Heart left ventricle (tissue), 16 donors: ENCODE measurements around the gene DCUN1D3. TPM values are rescaled to one million over a fixed set of nuclear protein-coding genes. Genes with fewer than 3 reads are reported as not detected.

Source experiments
- ATAC-seq, 4 donors: fragments of 200-7000 bp; cut with Tn5 transposase; one replicate each; pipeline ENCODE4 v1.9.1; 2020 to 2022; ENCODE audit warnings: moderate library complexity in 4 of 4, mild to moderate bottlenecking in 3 of 4, moderate number of reproducible peaks in 1 of 4
- DNase-seq, 5 donors: peaks; one replicate each; pipeline ENCODE4 v3.0.0-alpha.2; 2020
- H3K27ac ChIP-seq, 12 donors: fragments of 200-600 bp; sonication (generic) in 4 of 12; one replicate each; pipeline versions ENCODE4 v1.5.0 to v1.8.0; 2016 to 2022; ENCODE audit warnings: mild to moderate bottlenecking in 2 of 12
- H3K27me3 ChIP-seq, 9 donors: fragments of 200-600 bp; sonication (generic) in 2 of 9; one replicate each; pipeline versions ENCODE4 v1.5.1 to v1.8.0; 2016 to 2022; ENCODE audit warnings: mild to moderate bottlenecking in 3 of 9
- H3K36me3 ChIP-seq, 9 donors: fragments of 200-600 bp; sonication (generic) in 2 of 9; one replicate each; pipeline versions ENCODE4 v1.5.0 to v1.8.0; 2018 to 2022; ENCODE audit warnings: mild to moderate bottlenecking in 2 of 9
- H3K4me1 ChIP-seq, 12 donors: fragments of 200-600 bp; sonication (generic) in 4 of 12; one replicate each; pipeline versions ENCODE4 v1.5.0 to v1.8.0; 2016 to 2022; ENCODE audit warnings: mild to moderate bottlenecking in 3 of 12
- H3K4me3 ChIP-seq, 12 donors: fragments of 200-600 bp; sonication (generic) in 4 of 12; one replicate each; pipeline versions ENCODE4 v1.5.0 to v1.8.0; 2017 to 2022; ENCODE audit warnings: mild to moderate bottlenecking in 9 of 12, moderate library complexity in 4 of 12
- H3K9me3 ChIP-seq, 12 donors: fragments of 200-600 bp; sonication (generic) in 4 of 12; one replicate each; pipeline versions ENCODE4 v1.5.0 to v1.8.0; 2016 to 2022; ENCODE audit warnings: mild to moderate bottlenecking in 1 of 12
- POLR2A ChIP-seq, 2 donors: fragments of 450-650 bp; IDR thresholded peaks; one replicate each; pipeline ENCODE4 v1.6.1; 2017; ENCODE audit warnings: antibody characterized with exemption in 2 of 2, mild to moderate bottlenecking in 2 of 2, moderate library complexity in 2 of 2
- WGBS, 4 donors: extraction: QIAGEN DNeasy Blood & Tissue Kit in 2 of 4; methylation state at CpG; one replicate each; pipeline versions ENCODE4 v1.1.5 to v1.1.7; 2013 to 2018; 5-methylcytosine and 5-hydroxymethylcytosine counted together
- intact Hi-C, 10 donors: fragments of 100-400 bp; cut with DNase I; formaldehyde crosslinking; loops; one replicate each; pipeline versions ENCODE4 v1.11.1 to v1.14.2; 2022
- polyA plus RNA-seq, 2 donors: library from polyadenylated mRNA; stranded (reverse); fragments of 200-250 nt; gene quantifications; one replicate each; pipeline ENCODE4 v1.2.3, GENCODE V29; 2013
- total RNA-seq, 9 donors: library from RNA; depleted of rRNA in 2 of 9; stranded (reverse); fragments of >200 nt in 2 of 9; fragmentation: NEBNext Ultra II Directional in 3 of 9; extraction: Animal tissue kit (Norgen Biotek cat#: 25700) in 3 of 9; gene quantifications; one replicate each; pipeline versions ENCODE4 v1.1.0 to v1.2.4, GENCODE V29; 2016 to 2023
- TF ChIP-seq, protein P1 (sequence below), 12 donors: fragments of 200-600 bp; sonication (generic) in 4 of 12; IDR thresholded peaks; one replicate each; pipeline versions ENCODE4 v1.5.0 to v1.8.0; 2018 to 2022; ENCODE audit warnings: antibody characterized with exemption in 12 of 12, mild to moderate bottlenecking in 5 of 12
- donor health status: ischemic (EF 13 %, LVEDD 7.1; RV severe dilation, severe dysfunction).
- donor health status: healthy with polysubstance abuse.
- donor health status: DM: no; HTN: yes; CAD: no.
- donor health status: DM: no; HTN: no; CAD: no.
- donor health status: ischemic (EF 25% LVEDD 6.9; RV normal size, moderate dysfunction).
- donor health status: ischemic (EF 25% LVEDD 5.7; RV mildly dilated, moderate dysfunction).
- donor health status: healthy.
- donor health status: DM: yes; HTN: yes; CAD: no.
- donor health status: ischemic (EF 35%, LVEDD 5.7; RV mildly dilated, moderate dysfunction).
- donor health status: nonischemic (EF 11% LVEDD 7.7; RV severe dilation, severe dysfunction).
- donor health status: DM: yes; HTN: yes; CAD: no.
- donor health status: PGD.
- donor health status: ischemic (EF 29% LVEDD 5.4; RV normal size, mild dysfunction).
- donor health status: nonischemic (EF 23%, LVEDD 6.1; RV moderate dilation, normal function).

DCUN1D3 gene
- total and polyA plus RNA-seq, 11 donors, result 2.6 to 21.4 (median 11.0) TPM

DNA sequence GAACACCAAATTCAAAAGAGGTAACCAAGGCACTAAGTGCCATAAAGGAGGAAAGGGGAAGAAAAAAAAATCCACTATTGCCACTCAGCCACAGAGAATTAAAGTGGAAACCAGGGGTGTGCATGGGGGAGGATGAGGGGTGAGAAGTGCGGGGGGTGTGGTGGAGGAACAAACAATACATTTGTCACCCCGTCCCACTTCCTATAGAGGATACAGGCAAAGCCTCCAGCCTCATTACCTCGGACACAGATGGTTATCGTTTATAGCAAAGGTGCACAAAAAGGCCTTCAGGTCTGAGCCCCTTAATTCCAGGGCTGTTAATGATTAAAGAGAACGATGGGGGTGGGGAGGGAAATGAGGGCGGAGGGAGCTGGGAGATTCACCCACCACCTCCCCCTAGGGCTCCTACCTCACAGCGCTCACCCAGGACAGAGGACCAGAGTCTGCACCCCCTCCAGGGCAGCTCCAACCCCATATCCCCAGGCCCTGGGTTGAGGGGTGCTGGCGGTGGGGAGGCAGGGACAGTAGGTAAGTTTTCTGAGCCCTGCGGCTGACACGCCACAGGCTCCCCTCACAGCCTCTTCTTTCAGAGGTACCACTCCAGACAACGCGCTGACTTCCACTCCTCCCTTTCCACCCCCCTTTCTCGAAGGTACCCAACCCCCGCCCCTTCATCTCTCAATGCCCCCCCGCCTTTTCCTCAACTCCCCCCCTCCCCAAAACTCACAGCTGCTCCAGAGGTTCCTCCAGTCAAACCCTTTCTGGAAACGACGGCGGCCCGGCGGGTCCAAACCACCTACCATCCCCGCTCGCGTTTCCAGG is 470 bp downstream of the DCUN1D3 start:
- Histone ChIP-seq H3K27me3 (no peaks in the 10 kb centered on the region), H3K36me3 (peaks cover 0 to 32% (median 16%) of the 10 kb centered on the region in 9 donors), H3K4me1 (peaks cover 13 to 64% (median 47%) of the 10 kb centered on the region in 12 donors), H3K4me3 (peak overlapping the region; percentile 68 to 93 (median 80)), H3K27ac (peak overlapping the region; percentile 56 to 99 (median 97)), H3K9me3 (no peaks in the 10 kb centered on the region)
- intact Hi-C loops, result loop anchor here in 9 of 10 donors (1.0 to 5.0 kb wide), 6 partner anchors 32 to 403 kb away; partner anchors contain the start of genes ERI2 (in 1 of the 9) and REXO5 (in 1 of the 9)
- DNase-seq (peak in 1 of 5 donors; percentile 50), ATAC-seq (peak in 1 of 4 donors; percentile 0)
- 0% methylated on average over 20 to 23 of the region's 23 CpGs for WGBS, 4 donors
- TF ChIP-seq, protein P1, sequence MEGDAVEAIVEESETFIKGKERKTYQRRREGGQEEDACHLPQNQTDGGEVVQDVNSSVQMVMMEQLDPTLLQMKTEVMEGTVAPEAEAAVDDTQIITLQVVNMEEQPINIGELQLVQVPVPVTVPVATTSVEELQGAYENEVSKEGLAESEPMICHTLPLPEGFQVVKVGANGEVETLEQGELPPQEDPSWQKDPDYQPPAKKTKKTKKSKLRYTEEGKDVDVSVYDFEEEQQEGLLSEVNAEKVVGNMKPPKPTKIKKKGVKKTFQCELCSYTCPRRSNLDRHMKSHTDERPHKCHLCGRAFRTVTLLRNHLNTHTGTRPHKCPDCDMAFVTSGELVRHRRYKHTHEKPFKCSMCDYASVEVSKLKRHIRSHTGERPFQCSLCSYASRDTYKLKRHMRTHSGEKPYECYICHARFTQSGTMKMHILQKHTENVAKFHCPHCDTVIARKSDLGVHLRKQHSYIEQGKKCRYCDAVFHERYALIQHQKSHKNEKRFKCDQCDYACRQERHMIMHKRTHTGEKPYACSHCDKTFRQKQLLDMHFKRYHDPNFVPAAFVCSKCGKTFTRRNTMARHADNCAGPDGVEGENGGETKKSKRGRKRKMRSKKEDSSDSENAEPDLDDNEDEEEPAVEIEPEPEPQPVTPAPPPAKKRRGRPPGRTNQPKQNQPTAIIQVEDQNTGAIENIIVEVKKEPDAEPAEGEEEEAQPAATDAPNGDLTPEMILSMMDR (IDR thresholded peaks at IDR 0.05), result no peak
- no peak for TF ChIP-seq POLR2A (IDR thresholded peaks at IDR 0.05)

DNA sequence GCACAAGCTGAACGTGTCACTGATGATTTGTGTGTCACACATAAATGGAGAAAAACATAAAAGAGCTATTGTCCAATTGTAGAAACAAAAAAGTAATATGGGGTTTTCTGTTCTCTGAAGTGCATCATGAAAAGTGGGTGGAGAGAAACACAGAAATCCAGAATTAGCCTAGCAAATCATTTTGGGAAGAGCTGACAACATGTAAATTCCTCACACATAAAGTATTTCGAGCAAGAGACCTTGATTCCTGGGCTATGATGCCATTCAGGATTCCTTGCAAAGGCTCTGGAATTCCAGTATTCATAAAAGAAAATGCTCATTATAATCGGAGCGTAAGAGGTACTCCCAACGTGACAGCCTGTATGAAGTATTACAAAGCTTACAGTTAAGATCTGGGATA is 1.1 kb downstream of the DCUN1D3 start:
- 7 to 10% (median 10%) methylated on average over 5 of the region's 5 CpGs for WGBS, 4 donors
- Histone ChIP-seq H3K9me3 (no peaks in the 10 kb centered on the region), H3K4me1 (peaks cover 9 to 60% (median 43%) of the 10 kb centered on the region in 12 donors), H3K36me3 (peaks cover 0 to 38% (median 21%) of the 10 kb centered on the region in 9 donors), H3K27ac (peak overlapping the region; percentile 56 to 99 (median 97)), H3K27me3 (no peaks in the 10 kb centered on the region), H3K4me3 (peak overlapping the region; percentile 68 to 93 (median 80))
- no peak for TF ChIP-seq POLR2A (IDR thresholded peaks at IDR 0.05)
- TF ChIP-seq, protein P1 (IDR thresholded peaks at IDR 0.05), result no peak
- DNase-seq, result no peak
- intact Hi-C loops, result no loop called here
- no peak for ATAC-seq

DNA sequence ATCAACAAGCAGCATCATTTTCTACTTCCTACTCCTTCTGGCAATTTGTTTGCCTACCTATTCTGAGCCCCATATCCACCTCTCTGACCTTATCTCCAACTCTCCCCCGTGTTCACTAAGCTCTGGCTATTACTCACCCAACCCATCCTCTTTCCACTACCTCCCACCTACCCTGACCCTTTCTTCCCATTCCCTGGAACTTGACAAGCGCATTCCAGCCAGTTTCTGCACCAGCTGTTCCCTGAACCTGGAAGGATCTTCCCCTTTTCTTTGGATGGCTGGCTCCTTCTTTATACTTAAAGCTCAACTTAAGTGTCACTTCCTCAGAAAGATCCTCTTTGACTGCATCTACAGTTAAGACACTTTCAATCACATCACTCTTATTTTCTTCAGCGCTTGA is 2.2 kb downstream of the DCUN1D3 start:
- Histone ChIP-seq H3K27ac (peak overlapping the region in 4 of 12 donors; percentile 96 to 99 (median 98)), H3K4me1 (peaks cover 9 to 54% (median 32%) of the 10 kb centered on the region in 12 donors), H3K27me3 (no peaks in the 10 kb centered on the region), H3K9me3 (no peaks in the 10 kb centered on the region), H3K36me3 (peaks cover 0 to 49% (median 30%) of the 10 kb centered on the region in 9 donors), H3K4me3 (peak overlapping the region in 3 of 12 donors; percentile 80 to 85 (median 85))
- no peak for TF ChIP-seq POLR2A (IDR thresholded peaks at IDR 0.05)
- TF ChIP-seq, protein P1 (IDR thresholded peaks at IDR 0.05), result no peak
- intact Hi-C loops, result no loop called here
- ATAC-seq (no peak), DNase-seq (no peak)
- 65 to 71% (median 70%) methylated on average over 3 of the region's 3 CpGs for WGBS, 4 donors

DNA sequence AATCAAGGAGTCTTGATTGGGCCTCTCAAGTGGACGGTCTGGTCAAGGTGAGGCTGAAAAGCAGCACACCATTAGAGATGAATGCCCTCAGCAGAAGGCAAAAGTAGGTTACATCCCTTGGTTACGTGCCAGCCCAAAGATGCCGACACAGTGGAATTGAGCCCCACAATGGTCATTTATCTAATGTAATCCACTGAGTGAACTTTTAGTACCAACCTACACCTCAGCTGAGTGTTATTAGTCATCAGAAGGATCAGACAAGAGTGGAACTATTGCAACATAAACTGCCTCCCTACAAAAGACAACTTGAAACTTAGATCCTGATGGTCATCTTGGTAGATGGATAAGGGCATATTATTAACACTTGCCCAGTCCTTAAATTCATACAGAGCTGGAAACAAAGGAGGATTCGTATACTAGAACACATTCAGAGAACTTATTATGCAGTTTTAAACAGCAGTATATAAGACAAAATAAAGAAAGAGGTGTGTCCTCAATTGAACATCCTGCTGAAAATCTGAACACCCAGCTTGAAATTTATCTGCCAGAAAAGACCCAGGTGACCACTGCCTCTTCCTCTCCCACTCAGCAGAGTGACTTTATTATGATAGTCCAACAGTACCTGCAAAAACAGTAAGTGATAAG is 2.8 kb downstream of the DCUN1D3 start:
- TF ChIP-seq, protein P1 (IDR thresholded peaks at IDR 0.05), result no peak
- no peak for TF ChIP-seq POLR2A (IDR thresholded peaks at IDR 0.05)
- ATAC-seq (no peak), DNase-seq (no peak)
- Histone ChIP-seq H3K27me3 (no peaks in the 10 kb centered on the region), H3K9me3 (no peaks in the 10 kb centered on the region), H3K4me3 (peak overlapping the region in 1 of 12 donors; percentile 80), H3K4me1 (peaks cover 9 to 48% (median 31%) of the 10 kb centered on the region in 12 donors), H3K36me3 (peaks cover 0 to 50% (median 28%) of the 10 kb centered on the region in 9 donors), H3K27ac (peak overlapping the region in 2 of 12 donors; percentile 98 to 99)
- intact Hi-C loops, result no loop called here
- 72 to 80% (median 76%) methylated on average over 4 of the region's 4 CpGs for whole genome bisulfite sequencing, 4 donors
